Activated CD4-positive, alpha-beta T cell treated with anti-CD3 and anti-CD28 coated beads for 48 hours (primary cell): ENCODE results near the gene WBP2NL.
A peak's percentile ranks its signal among the peaks of the same experiment; 100 is the strongest.

Experiments
- DNase-seq: peaks from one replicate; pipeline ENCODE4 v3.0.0-alpha.2; 2020

The WBP2NL gene

GRCh38 chr22:41979423-41980250 is 19.0 kb upstream of the WBP2NL start:
- no peak for DNase-seq

- no peak for DNase-seq
Measured at GRCh38 chr22:41982865-41983264, 15.7 kb upstream of the WBP2NL start.

- no peak for DNase-seq
Measured at GRCh38 chr22:41983513-41984405, 14.8 kb upstream of the WBP2NL start.

GRCh38 chr22:41987276-41987675 is 11.3 kb upstream of the WBP2NL start:
- no peak for DNase-seq

- no peak for DNase-seq
Measured at GRCh38 chr22:41989246-41989645, 9.3 kb upstream of the WBP2NL start.

GRCh38 chr22:41991111-41991510 is 7.5 kb upstream of the WBP2NL start:
- DNase-seq, result no peak

- no peak for DNase-seq
Measured at GRCh38 chr22:41992496-41992895, 6.1 kb upstream of the WBP2NL start.

GRCh38 chr22:41995211-41995610 is 3.4 kb upstream of the WBP2NL start:
- DNase-seq, result no peak

- no peak for DNase-seq
Measured at GRCh38 chr22:41996826-41997225, 1.8 kb upstream of the WBP2NL start.

- no peak for DNase-seq
Measured at GRCh38 chr22:42000466-42000865, 1.9 kb downstream of the WBP2NL start.

- DNase-seq, result no peak
Measured at GRCh38 chr22:42001121-42001520, 2.5 kb downstream of the WBP2NL start.

GRCh38 chr22:42001706-42002105 is 3.1 kb downstream of the WBP2NL start:
- DNase-seq, result no peak

- DNase-seq, result no peak
Measured at GRCh38 chr22:42007922-42008321, 9.3 kb downstream of the WBP2NL start.

- DNase-seq, result no peak
Measured at GRCh38 chr22:42010778-42011177, 12.2 kb downstream of the WBP2NL start.

- no peak for DNase-seq
Measured at GRCh38 chr22:42013385-42013784, 14.8 kb downstream of the WBP2NL start.

- no peak for DNase-seq
Measured at GRCh38 chr22:42016111-42016510, 17.5 kb downstream of the WBP2NL start.

GRCh38 chr22:42018224-42018623 is 19.6 kb downstream of the WBP2NL start:
- no peak for DNase-seq

GRCh38 chr22:42021571-42021970 is 23.0 kb downstream of the WBP2NL start:
- DNase-seq, result no peak

- DNase-seq, result no peak
Measured at GRCh38 chr22:42022162-42022847, 23.7 kb downstream of the WBP2NL start.

- DNase-seq, result no peak
Measured at GRCh38 chr22:42025421-42025820, 26.8 kb downstream of the WBP2NL start.

- DNase-seq, result no peak
Measured at GRCh38 chr22:42026705-42027104, 28.1 kb downstream of the WBP2NL start.

GRCh38 chr22:42033263-42034181 is 34.9 kb downstream of the WBP2NL start:
- DNase-seq, result peak; percentile 12
